Astrocyte of the hippocampus (primary cell): ENCODE results near the gene TAF11L14.
"Not testable (repeated sequence)": the region's sequence is repeated elsewhere in the genome, so short reads cannot be mapped to it uniquely, and the experiment has no call there.

ENCODE experiments used
- DNase-seq: peaks from one replicate; pipeline ENCODE4 v3.0.0; 2011; ENCODE audit warnings: low read depth, low spot score

TAF11L14 gene

DNA sequence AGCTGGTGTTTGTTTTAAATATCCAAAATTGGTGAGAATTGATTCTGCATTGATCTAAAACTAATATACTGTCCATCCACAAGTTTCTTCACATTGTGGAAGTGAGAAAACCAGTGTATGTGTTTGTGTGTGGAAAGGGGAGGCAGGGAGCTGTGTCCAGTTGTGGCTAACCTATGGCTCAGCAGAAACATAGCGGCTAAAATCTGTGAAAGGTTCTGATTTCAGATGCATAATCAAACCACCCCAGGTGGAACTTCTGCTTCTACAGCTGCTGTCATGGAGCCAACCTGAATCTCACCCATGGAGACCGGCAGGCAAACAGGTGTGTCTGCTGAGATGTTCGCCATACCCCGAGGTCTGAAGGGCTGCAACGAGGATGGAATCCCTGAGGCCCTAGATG lies at the start of gene TAF11L14:
Gene TAF11L14 (plus strand): TSS at position 301 of the 400 bp plus-strand sequence.
- DNase-seq, result no peak

DNA sequence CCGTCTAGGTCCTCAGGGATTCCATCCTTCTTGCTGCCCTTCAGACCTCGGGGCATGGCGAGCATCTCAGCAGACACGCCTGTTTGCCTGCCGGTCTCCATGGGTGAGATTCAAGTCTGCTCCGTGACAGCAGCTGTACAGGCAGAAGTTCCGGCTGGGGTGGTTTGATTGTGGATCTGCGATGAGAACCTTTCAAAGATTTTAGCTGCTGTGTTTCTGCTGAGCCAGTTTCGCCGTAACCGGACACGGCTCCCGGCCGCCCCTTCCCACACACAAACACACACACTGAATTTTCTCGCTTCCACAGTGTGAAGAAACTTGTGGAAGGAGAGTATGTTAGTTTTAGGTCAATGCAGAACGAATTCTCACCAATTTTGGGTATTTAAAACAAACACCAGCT lies 48.6 kb upstream of the TAF11L14 start, which contains the start of gene TAF11L7:
Gene TAF11L7 (minus strand): TSS at position 101 of the 400 bp plus-strand sequence.
- DNase-seq, result not testable (repeated sequence)

DNA sequence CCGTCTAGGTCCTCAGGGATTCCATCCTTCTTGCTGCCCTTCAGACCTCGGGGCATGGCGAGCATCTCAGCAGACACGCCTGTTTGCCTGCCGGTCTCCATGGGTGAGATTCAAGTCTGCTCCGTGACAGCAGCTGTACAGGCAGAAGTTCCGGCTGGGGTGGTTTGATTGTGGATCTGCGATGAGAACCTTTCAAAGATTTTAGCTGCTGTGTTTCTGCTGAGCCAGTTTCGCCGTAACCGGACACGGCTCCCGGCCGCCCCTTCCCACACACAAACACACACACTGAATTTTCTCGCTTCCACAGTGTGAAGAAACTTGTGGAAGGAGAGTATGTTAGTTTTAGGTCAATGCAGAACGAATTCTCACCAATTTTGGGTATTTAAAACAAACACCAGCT lies 43.4 kb upstream of the TAF11L14 start, which contains the start of gene TAF11L8:
Gene TAF11L8 (minus strand): TSS at position 101 of the 400 bp plus-strand sequence.
- DNase-seq, result not testable (repeated sequence)

DNA sequence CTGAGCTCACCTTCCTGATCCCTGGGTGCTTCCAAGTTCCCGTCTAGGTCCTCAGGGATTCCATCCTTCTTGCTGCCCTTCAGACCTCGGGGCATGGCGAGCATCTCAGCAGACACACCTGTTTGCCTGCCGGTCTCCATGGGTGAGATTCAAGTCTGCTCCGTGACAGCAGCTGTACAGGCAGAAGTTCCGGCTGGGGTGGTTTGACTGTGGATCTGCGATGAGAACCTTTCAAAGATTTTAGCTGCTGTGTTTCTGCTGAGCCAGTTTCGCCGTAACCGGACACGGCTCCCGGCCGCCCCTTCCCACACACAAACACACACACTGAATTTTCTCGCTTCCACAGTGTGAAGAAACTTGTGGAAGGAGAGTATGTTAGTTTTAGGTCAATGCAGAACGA lies 40.0 kb upstream of the TAF11L14 start, which contains the start of gene TAF11L9:
Gene TAF11L9 (minus strand): TSS at position 140 of the 400 bp plus-strand sequence.
- DNase-seq, result not testable (repeated sequence)

DNA sequence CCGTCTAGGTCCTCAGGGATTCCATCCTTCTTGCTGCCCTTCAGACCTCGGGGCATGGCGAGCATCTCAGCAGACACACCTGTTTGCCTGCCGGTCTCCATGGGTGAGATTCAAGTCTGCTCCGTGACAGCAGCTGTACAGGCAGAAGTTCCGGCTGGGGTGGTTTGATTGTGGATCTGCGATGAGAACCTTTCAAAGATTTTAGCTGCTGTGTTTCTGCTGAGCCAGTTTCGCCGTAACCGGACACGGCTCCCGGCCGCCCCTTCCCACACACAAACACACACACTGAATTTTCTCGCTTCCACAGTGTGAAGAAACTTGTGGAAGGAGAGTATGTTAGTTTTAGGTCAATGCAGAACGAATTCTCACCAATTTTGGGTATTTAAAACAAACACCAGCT lies 36.5 kb upstream of the TAF11L14 start, which contains the start of gene TAF11L10:
Gene TAF11L10 (minus strand): TSS at position 101 of the 400 bp plus-strand sequence.
- DNase-seq, result not testable (repeated sequence)

DNA sequence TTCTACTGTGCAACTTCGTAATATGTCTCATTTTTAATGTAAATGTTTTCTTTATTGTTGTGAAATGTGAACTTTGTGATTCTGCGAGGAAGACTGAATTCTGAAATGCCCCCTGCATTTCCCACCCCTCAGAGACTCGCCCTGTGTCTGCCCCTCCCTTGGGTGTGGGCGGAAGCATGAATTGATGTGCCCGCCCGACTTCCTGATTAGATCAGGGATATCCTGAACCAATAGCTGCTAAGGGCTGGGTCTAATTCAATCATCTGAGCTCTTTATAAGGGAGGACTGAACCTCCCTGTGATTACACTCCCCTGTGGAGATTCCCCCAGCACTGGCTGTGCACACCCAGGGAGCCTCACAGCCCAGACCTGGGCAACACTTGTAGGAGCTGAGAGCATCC lies 30.4 kb upstream of the TAF11L14 start, which contains the start of gene TAF11L11:
Gene TAF11L11 (plus strand): TSS at position 304 of the 400 bp plus-strand sequence.
- DNase-seq, result not testable (repeated sequence)

DNA sequence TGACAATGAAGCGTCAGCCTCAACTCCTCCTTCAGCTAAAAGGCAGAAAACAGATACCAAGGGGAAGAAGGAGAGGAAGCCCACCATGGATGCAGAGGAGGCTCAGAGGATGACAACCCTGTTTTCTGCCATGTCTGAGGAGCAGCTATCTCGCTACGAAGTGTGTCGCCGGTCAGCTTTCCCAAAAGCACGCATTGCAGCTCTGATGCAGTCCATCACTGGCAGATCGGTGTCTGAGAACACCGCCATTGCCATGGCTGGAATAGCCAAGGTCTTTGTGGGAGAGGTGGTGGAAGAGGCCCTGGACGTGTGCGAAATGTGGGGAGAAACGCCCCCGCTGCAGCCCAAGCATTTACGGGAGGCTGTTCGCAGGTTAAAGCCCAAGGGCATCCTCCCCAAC lies 29.3 kb upstream of the TAF11L14 start:
- DNase-seq, result no peak

DNA sequence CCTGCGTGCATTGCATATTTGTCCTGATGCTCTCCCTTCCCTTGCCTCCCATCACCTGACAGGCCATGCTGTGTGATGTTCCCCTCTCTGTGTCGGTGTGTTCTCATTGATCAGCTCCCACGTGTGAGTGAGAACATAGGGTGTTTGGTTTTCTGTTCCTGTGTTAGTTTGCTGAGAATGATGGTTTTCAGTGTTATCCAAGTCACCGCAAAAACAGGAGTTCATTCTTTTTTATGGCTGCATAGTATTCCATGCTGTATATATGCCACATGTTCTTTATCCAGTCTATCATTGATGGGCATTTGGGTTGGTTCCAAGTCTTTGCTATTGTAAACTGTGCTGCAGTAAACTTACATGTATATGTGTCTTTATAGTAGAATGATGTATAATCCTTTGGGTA lies 26.8 kb upstream of the TAF11L14 start:
- DNase-seq, result not testable (repeated sequence)

DNA sequence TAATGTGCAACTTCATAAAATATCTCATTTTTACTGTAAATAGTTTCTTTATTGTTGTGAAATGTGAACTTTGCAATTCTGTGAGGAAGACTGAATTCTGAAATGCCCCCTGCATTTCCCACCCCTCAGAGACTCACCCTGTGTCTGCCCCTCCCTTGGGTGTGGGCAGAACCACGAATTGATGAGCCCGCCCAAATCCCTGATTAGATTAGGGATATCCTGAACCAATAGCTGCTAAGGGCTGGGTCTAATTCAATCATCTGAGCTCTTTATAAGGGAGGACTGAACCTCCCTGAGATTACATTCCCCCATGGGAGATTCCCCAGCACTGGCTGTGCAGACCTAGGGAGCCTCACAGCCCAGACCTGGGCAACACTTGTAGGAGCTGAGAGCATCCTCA lies 24.2 kb upstream of the TAF11L14 start, which contains the start of gene TAF11L12:
Gene TAF11L12 (plus strand): TSS at position 301 of the 400 bp plus-strand sequence.
- not testable (repeated sequence) for DNase-seq

DNA sequence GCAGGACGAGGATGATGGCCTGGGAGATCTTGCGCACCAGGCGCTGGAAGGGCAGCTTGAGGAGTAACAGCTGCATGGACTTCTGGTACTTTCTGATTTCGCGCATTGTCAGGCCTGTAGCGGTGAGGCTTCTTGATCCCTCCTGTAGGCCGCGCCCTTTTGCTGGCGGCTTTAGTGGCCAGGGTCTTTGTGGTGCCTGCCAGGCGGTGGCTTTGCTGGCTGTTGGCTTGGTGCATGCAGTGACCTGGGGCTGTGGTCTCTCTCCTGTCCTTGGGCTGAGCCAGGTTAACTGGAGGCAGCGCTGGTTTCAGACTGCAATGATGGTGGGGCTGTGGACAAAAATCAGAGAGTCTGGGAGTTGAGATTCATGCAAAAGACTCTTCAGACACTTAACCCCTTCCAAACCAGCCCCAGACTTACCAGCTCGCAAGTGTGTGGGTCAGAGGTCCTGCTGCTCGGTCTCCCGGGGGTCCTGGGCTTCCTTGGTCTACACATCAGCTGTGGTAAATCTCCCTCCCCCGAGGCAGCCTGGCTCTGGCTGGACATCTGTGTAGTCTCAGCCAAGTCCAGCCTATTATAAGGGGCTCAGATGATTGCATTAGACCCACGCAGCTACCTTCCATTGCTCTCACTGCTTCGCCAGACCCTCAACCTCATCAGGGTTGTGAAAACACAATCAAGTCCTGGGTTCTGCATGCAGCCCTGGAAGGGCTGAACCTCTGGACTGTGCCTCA lies 19.2 kb upstream of the TAF11L14 start:
- DNase-seq, result no peak

DNA sequence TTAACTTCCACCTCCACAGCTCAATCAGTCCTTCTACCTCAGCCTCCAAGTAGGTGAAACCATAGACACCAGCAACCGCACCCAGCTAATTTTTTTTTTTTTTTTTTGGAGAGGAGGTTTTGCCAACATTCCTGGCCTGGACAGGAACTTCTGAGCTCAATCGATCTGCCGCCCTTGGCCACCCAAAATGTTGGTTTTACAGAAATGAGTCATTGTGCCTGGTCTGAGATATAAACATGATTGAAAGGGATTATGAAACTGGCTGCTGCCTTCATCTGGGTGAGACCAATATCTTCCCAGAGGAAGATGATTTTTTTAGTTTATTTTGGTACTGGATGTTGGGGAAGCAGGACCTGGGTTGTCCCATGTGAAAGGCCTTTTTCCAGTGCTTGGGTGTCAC lies 14.9 kb upstream of the TAF11L14 start:
- DNase-seq, result no peak

DNA sequence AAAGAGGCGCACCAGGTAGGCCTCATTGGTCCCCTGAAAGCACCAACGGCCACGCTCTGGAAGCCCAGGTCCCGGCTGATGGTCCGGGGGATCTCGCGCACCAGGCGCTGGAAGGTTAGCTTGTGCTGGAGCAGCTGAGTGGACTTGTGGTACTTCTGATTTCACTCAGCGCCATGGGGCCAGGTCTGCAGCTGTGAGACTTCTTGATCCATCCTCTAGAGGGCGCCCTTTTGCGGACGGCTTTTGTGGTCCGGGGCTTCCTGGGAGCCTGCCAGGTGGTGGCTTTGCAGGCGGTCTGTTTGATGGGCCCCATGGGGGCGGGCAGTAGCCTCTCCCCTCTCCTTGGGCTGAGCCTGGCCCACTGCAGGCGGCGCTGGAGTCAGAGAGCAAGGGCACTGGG lies 13.6 kb upstream of the TAF11L14 start:
- no peak for DNase-seq

DNA sequence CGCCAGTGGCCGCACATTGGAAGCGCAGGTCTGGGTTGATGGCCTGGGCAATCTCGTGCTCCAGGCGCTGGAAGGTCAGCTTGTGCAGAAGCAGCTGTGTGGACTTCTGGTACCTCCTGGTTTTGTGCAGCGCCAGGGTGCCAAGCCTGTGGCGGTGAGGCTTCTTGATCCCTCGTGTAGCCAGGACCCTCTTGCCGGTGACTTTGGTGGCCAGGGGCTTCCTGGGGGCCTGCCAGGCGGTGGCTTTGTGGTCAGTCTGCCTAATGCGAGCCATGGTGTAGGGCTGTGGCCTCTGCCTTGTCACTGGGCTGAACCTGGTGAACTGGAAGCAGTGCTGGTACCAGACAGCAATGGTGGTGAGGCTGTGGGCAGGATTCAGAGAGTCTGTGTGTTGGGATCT lies 8.6 kb upstream of the TAF11L14 start:
- no peak for DNase-seq

DNA sequence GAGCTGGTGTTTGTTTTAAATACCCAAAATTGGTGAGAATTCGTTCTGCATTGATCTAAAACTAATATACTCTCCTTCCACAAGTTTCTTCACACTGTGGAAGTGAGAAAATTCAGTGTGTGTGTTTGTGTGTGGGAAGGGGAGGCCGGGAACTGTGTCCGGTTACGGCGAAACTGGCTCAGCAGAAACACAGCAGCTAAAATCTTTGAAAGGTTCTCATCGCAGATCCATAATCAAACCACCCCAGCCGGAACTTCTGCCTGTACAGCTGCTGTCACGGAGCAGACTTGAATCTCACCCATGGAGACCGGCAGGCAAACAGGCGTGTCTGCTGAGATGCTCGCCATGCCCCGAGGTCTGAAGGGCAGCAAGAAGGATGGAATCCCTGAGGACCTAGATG lies 2.5 kb upstream of the TAF11L14 start, which contains the start of gene TAF11L13:
Gene TAF11L13 (plus strand): TSS at position 301 of the 400 bp plus-strand sequence.
- DNase-seq, result not testable (repeated sequence)

DNA sequence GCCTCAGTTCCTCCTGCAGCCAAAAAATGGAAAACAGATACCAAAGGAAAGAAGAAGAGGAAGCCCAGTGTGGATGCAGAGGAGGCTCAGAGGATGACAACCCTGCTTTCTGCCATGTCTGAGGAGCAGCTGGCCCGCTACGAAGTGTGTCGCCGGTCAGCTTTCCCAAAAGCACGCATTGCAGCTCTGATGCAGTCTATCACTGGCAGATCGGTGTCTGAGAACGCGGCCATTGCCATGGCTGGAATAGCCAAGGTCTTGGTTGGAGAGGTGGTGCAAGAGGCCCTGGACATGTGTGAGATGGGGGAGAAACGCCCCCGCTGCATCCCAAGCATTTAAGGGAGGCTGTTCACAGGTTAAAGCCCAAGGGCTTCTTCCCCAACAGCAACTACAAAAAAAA lies 15.0 kb downstream of the TAF11L14 start:
- DNase-seq, result not testable (repeated sequence)

DNA sequence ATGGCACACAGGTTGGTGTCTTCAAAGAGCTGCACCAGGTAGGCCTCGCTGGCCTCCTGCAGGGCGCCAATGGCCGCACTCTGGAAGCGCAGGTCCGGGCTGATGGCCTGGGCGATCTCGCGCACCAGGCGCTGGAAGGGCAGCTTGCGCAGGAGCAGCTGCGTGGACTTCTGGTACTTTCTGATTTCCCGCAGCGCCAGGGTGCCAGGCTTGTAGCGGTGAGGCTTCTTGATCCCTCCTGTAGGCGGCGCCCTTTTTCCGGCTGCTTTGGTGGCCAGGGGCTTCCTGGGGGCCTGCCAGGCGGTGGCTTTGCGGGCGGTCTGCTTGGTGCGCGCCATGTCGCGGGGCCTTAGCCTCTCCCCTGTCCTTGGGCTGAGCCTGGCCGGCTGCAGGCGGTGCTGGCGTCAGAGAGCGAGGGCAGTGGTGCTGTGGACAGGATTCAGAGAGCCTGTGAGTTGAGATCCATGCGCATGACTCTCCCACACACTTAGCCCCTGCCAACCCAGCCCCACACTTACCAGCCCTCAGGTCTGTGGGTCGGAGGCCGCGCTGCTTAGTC lies 21.0 kb downstream of the TAF11L14 start:
- not testable (repeated sequence) for DNase-seq

DNA sequence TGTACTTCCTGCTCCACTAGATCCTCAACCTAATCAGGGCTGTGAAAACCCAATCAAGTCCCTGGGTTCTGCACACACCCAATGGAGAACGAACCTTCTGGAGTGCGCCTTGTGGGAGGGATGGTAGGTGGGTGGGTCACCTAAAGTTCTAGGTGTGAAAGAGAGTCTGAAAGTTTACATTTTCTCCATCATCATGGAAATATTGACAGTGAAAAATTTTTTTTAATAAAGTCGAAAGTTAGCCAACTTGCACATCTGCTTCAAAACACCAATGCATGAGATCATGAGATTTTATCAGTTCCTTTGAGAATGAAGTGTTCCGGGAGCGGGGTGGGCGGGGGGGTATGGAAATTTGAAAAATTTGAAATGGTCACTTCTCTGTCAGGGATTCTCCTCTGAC lies 21.7 kb downstream of the TAF11L14 start:
- DNase-seq, result no peak

DNA sequence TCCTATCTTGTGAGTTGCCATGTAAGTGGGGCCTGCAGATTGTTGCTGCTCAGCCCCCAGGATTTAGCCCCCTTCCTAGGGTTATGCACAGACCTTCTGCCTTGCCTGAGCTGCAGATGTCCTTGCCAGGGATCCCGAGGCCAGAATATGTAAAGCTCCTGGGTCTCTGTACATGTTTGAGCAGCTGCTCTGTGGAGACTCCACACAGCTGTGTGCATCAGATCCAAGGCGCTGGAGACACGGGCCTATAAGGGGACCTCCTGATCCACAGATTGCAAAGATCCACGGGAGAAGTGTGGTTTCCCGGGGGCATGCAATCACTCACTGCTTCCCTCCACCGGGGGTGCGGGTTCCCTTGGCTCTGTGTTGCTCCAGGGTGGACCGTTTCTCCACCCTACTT lies 28.9 kb downstream of the TAF11L14 start:
- DNase-seq, result no peak

DNA sequence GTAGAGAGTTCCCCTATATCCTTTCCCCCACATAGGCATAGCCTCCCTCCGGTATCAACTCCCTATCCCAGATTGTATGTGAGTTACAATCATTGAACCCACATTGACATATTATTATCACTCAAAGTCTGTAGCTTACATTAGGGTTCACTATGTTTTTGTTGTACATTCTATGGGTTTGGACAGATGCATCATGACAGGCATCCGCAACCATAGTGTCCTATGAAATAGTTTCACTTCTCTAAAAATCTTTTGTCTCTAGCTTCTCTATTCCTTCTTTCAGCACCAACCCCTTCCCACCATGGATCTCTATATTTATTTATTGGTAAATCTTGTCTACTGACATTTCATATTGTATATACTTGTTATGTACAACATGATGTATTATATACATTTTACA lies 31.6 kb downstream of the TAF11L14 start:
- DNase-seq, result no peak

DNA sequence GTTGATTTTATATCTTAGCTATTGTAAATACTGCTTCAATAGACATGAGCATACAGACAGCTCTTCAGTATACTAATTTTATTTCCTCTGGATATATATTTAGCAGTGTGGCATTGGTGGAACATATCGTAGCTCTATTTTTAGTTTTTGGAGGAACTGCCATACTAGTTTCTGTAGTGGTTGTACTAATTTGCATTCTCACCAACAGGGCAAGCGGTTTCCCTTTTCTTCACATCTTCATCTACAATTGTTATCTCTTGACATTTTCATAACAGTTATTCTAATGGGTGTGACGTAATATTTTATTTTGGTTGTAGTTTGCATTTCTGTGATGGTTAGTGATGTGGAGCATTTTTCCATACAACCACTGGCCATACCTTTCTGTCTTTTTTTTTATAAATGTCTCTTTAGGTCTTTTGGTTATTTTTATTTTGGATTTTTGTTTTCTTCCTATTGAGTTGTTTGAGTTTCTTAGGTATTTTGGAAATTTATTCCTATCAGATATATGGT lies 32.5 kb downstream of the TAF11L14 start:
- no peak for DNase-seq

DNA sequence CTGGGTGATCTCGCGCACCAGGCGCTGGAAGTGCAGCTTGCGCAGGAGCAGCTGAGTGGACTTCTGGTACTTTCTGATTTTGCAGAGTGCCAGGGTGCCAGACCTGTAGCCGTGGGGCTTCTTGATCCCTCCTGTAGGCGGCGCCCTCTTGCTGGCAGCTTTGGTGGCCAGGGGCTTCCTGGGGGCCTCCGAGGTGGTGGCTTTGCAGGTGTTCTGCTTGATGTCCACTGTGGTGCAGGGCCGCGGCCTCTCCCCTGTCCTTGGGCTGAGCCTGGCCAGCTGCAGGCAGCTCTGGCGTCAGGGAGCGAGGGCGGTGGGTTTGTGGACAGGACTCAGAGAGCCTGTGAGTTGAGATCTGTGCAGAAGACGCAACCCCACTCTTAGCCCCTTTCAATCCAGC lies 36.1 kb downstream of the TAF11L14 start:
- DNase-seq, result no peak

DNA sequence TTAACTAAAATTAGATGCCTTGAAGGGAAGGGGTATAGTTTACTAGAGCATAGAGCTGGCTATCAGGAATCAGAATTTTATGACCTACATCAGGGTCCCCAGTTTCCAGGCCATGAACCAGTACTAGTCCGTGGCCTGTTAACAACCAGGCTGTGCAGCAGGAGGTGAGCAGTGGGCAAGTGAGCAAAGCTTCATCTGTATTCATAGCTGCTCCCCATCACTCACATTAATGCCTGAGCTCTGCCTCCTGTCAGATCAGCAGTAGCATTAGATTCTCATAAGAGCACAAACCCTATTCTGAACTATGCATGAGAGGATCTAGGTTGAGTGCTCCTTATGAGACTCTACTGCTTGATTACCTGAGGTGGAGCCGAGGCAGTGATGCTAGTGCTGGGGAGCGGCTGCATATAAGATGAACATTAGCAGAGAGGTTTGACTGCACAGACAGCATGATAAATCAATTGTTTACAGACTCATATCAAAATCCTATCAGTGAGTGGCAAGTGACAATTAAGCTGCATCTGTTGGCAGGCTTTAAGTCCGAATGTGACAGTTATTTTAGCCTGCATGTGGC lies 44.6 kb downstream of the TAF11L14 start:
- no peak for DNase-seq
